OCI-LY7 (cell line): ENCODE data around the gene SPATA17.

ENCODE experiments used
- CTCF ChIP-seq: fragments of 200-600 bp; sonication (generic); conservative IDR thresholded peaks from 2 replicates; pipeline ENCODE4 v1.5.1; 2014; ENCODE audit warnings: mild to moderate bottlenecking, antibody characterized with exemption, low read length, moderate library complexity, mixed read lengths
- EZH2phosphoT487 ChIP-seq: fragments of 200-600 bp; sonication (generic); IDR thresholded peaks from 2 replicates; pipeline ENCODE4 v1.6.1; 2018; ENCODE audit warnings: low read depth, borderline replicate concordance, mild to moderate bottlenecking, mixed run types, antibody characterized with exemption, low read length, moderate library complexity, mixed read lengths

GRCh38 chr1:217888328-217888727 lies 257.2 kb downstream of the SPATA17 start:
- TF ChIP-seq CTCF (no peak), EZH2phosphoT487 (no peak)
